ENCODE data around the gene VPS13C.

The VPS13C gene

DNA sequence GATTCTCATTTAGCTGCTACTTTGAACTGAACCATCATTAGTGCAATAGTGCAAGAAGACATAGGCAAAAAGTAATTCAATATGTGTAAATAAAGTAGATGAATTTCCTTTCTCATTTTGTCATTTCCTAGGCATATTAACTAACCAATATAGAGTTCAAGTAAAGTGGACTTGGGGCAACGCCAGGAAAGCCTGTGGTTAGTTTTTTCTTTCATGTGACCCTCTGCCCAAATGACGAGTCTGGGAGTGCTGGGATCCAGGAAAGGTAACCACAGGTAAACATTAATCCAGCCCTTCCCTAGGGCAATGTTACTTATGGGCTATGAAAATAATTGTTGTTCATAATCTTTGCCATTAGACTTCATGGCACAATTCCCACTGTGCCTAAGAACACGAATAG lies 181.0 kb downstream of the VPS13C start:
- ChIA-PET POLR2A (ENCODE audit: low non-redundant PET) (no interaction called here), CTCF (interaction anchor here (0.6 kb wide), 1 partner anchor 1359 kb away, joined by 3 read pairs; no protein-coding TSS in a partner anchor)
- peak; percentile 22 for DNase-seq (ENCODE audit: low spot score)
- TF ChIP-seq, protein P1, sequence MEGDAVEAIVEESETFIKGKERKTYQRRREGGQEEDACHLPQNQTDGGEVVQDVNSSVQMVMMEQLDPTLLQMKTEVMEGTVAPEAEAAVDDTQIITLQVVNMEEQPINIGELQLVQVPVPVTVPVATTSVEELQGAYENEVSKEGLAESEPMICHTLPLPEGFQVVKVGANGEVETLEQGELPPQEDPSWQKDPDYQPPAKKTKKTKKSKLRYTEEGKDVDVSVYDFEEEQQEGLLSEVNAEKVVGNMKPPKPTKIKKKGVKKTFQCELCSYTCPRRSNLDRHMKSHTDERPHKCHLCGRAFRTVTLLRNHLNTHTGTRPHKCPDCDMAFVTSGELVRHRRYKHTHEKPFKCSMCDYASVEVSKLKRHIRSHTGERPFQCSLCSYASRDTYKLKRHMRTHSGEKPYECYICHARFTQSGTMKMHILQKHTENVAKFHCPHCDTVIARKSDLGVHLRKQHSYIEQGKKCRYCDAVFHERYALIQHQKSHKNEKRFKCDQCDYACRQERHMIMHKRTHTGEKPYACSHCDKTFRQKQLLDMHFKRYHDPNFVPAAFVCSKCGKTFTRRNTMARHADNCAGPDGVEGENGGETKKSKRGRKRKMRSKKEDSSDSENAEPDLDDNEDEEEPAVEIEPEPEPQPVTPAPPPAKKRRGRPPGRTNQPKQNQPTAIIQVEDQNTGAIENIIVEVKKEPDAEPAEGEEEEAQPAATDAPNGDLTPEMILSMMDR (conservative IDR thresholded peaks at IDR 0.05; ENCODE audit: low read depth) = no peak
- no peak overlapping the region for H3K27ac ChIP-seq

DNA sequence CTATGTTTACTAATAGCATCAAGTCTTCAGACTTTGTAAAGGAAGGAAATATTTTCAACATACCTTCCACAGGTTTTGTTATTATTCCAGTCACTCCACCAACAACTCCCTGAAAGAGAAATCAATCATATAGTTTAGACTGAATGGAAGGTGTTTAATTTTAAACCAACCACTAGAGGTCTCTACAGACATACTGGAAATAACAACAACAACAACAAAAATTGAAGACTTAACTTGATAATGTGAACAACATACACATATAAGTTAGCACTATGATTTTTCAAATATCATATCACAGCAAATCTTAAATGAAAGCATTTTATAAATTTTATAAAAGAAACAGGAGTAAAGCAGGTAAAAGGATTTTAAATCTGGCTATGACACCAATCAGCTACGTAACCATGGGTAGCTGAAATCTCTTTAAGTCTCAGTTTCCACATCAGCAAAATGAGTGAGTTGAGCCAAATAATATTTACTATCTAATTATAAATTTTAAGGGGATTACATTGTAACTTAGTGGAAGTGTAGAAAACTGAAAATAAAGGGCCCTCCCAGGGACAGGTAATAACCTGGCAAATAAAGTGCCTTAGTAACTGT lies 188.2 kb downstream of the VPS13C start:
- DNase-seq (ENCODE audit: low spot score) = peak; percentile 28
- ChIA-PET CTCF (interaction anchor here (0.7 to 1.2 kb wide), 4 partner anchors 48 to 1122 kb away, joined by 3 to 5 read pairs (median 4); no protein-coding TSS in a partner anchor), POLR2A (ENCODE audit: low non-redundant PET) (no interaction called here)
- no peak overlapping the region for H3K27ac ChIP-seq
- TF ChIP-seq, protein P1 (conservative IDR thresholded peaks at IDR 0.05; ENCODE audit: low read depth) = peak; percentile 84

DNA sequence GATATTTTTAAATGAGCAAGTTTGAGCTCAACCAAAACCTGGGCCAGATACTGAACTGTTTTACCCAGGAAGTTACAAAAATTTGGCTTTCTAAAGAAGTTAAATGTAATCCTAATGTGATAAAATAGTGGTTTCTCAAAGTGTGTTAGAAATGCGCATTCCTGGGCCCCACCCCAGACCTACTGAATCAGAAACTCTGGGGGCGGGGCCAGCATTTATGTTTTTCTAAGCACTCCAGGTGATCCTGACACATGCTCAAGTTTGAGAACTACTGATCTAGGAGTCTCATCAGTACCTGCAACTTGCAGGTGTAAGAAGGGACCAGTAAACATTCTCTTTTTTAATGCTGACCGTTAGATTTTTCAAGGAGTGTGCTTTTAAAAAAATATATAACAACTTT lies 190.6 kb downstream of the VPS13C start:
- no peak for DNase-seq (ENCODE audit: low spot score)
- ChIA-PET POLR2A (ENCODE audit: low non-redundant PET) (no interaction called here), CTCF (interaction anchor here (0.8 kb wide), 1 partner anchor 16 kb away, joined by 3 read pairs; no protein-coding TSS in a partner anchor)
- no peak overlapping the region for H3K27ac ChIP-seq
- TF ChIP-seq, protein P1 (conservative IDR thresholded peaks at IDR 0.05; ENCODE audit: low read depth) = no peak

DNA sequence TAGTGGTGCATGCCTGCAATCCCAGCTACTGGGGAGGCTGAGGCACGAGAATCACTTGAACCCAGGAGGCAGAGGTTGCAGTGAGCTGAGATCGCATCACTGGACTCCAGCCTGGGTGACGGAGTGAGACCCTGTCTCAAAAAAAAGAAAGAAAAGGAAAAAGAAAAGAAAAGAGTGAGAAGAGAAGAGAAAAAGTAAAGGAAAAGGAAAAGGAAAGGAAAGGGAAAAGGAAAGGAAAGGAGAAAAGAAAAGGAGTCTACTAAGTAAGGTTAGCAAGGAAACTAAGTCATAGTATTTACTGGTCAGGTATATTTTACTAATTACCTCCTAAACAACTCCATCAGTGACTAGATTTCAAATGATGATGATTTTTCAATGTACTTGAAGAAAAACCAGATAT lies 198.3 kb downstream of the VPS13C start:
- H3K27ac ChIP-seq = no peak overlapping the region
- no peak for DNase-seq (ENCODE audit: low spot score)
- POLR2A ChIA-PET (ENCODE audit: low non-redundant PET) = no interaction called here
- TF ChIP-seq, protein P1 (conservative IDR thresholded peaks at IDR 0.05; ENCODE audit: low read depth) = no peak
- CTCF ChIA-PET = no interaction called here

DNA sequence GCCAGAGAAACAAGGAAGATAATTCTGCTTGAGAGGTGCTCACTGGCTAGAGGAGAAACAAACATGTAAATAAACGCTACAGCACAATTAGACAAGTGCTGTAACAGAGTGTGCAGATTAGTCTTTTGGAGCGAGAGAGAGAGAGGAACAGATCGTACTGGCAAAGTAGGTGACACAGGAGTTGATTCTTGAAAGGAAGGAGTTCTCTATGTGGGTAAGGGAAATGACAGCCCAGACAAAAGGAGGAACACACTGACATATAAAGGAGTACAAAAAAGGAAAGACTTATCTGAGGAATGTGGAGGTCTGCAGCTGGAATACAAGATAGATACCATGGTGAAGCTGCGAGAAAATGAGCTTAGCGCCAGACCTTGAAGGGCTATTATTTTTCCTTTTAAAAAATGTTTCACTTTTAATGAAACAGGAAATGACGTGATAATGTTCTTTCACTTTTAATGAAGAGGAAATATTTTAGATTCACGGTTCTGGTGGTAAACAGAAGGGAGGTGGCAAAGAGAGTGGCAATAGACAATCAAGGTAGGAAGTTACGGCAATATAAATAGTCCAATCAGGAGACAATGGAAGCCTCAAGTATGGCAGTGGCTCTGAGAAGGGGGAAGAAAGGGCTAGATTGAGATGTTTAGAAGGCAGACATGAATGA lies 202.9 kb downstream of the VPS13C start:
- H3K27ac ChIP-seq = no peak overlapping the region
- DNase-seq (ENCODE audit: low spot score) = no peak
- POLR2A ChIA-PET (ENCODE audit: low non-redundant PET) = no interaction called here
- TF ChIP-seq, protein P1 (conservative IDR thresholded peaks at IDR 0.05; ENCODE audit: low read depth) = no peak
- CTCF ChIA-PET = no interaction called here

DNA sequence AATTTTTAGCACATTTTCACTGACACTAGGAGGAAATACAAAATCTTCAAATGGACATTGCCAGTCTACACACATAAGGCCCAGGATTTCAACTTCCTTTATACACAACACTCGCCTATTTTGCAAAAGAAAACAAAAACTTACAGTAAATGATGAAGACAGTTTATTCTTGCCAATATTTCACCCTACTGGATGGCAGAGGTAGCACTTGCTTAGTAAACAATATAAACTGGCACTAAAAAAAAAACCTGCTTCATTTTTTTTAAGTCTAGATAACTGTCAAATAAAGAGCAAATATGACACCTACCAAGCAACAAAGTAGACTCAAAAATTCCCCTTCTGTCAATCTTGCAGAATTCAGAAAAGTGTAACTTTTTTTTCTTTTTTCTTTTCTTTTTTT lies 204.0 kb downstream of the VPS13C start:
- ChIA-PET POLR2A (ENCODE audit: low non-redundant PET) (no interaction called here), CTCF (interaction anchor here (0.7 kb wide), 1 partner anchor 47 kb away, joined by 5 read pairs; no protein-coding TSS in a partner anchor)
- TF ChIP-seq, protein P1 (conservative IDR thresholded peaks at IDR 0.05; ENCODE audit: low read depth) = no peak
- no peak for DNase-seq (ENCODE audit: low spot score)
- H3K27ac ChIP-seq = no peak overlapping the region

All from RWPE1 (cell line).